ENCODE data around the gene KIAA1755. TPM values are rescaled to one million over a fixed set of nuclear protein-coding genes. Genes with fewer than 3 reads are reported as not detected.
"Not testable (repeated sequence)": the region's sequence is repeated elsewhere in the genome, so short reads cannot be mapped to it uniquely, and the experiment has no call there.

KIAA1755 gene
- total and polyA plus RNA-seq, 7 donors = 1.2 to 39.1 (median 11.6) TPM; not detected in 1

DNA sequence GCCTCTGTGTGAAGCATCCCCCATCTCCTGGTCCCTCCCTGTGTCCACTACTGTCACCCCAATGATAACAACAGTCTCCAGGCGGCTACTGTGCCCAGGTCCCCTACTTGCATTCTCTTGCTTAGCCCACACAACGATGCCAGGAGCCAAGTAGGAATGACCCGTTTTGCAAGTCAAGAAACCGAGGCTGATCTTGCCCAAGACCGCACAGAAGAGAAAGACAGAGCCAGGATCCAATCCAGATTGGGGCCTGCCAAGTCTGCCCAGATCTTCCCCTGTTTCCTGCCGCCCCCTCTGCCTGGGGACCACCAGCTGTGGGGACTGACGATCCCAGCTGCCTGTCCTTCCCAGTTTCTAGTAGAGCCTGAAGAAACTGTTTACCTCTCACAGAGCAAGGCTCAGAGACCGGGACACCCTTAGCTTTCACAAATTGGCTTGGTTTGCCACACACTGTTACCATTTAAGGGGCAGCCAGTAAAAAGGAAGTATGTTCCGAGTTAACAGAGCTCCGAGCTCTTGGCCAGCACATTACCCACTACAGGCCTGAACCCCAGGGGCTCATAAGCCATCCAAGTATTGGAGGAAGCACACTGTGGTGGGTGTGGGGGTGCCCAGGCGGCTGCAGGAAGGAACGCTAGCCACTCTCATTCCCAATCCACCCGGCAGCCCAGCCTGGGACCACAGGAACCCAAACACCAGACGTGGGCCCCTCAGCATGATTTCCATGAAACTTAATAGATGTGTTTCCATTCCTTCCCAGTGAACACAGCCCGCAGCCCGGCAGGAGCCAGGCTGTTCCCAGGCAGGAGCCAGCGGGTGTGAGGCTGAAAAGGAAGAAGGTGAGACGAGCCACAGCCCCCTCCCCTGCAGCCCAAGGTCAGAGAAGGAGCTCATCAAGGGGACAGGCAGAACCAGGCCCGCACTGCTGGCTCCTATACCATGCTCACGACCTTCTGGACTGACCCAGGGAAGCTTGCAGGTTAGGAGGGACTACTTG is 7.9 kb downstream of the KIAA1755 start:
- Histone ChIP-seq H3K4me1 (peaks cover 0 to 35% (median 29%) of the 10 kb centered on the region in 4 donors), H3K4me3 (no peak overlapping the region), H3K36me3 (no peaks in the 10 kb centered on the region), H3K27ac (peak overlapping the region; percentile 61 to 73 (median 65)), H3K9me3 (no peaks in the 10 kb centered on the region), H3K27me3 (no peaks in the 10 kb centered on the region)
- TF ChIP-seq POLR2A (IDR thresholded peaks at IDR 0.05) = no peak
- TF ChIP-seq, protein P1, sequence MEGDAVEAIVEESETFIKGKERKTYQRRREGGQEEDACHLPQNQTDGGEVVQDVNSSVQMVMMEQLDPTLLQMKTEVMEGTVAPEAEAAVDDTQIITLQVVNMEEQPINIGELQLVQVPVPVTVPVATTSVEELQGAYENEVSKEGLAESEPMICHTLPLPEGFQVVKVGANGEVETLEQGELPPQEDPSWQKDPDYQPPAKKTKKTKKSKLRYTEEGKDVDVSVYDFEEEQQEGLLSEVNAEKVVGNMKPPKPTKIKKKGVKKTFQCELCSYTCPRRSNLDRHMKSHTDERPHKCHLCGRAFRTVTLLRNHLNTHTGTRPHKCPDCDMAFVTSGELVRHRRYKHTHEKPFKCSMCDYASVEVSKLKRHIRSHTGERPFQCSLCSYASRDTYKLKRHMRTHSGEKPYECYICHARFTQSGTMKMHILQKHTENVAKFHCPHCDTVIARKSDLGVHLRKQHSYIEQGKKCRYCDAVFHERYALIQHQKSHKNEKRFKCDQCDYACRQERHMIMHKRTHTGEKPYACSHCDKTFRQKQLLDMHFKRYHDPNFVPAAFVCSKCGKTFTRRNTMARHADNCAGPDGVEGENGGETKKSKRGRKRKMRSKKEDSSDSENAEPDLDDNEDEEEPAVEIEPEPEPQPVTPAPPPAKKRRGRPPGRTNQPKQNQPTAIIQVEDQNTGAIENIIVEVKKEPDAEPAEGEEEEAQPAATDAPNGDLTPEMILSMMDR (IDR thresholded peaks at IDR 0.05) = no peak
- DNase-seq = no peak
- 62 to 64% methylated on average over 20 of the region's 20 CpGs for WGBS, 2 donors
- intact Hi-C loops (cut with DNase I) = no loop called here

GRCh38 chr20:38251441-38251840 is 9.1 kb downstream of the KIAA1755 start:
- H3K36me3 ChIP-seq; H3K9me3 ChIP-seq; intact Hi-C loops (cut with DNase I); H3K27me3 ChIP-seq; H3K4me3 ChIP-seq: not testable (repeated sequence)
- DNase-seq = peak; percentile 68
- Histone ChIP-seq H3K4me1 (peaks cover 0 to 41% (median 37%) of the 10 kb centered on the region in 4 donors), H3K27ac (peak overlapping the region in 3 of 4 donors; percentile 61 to 73 (median 69))
- 85 to 91% methylated on average over 6 of the region's 6 CpGs for WGBS, 2 donors

GRCh38 chr20:38250609-38251008 is 9.9 kb downstream of the KIAA1755 start:
- peak; percentile 49 for DNase-seq

DNA sequence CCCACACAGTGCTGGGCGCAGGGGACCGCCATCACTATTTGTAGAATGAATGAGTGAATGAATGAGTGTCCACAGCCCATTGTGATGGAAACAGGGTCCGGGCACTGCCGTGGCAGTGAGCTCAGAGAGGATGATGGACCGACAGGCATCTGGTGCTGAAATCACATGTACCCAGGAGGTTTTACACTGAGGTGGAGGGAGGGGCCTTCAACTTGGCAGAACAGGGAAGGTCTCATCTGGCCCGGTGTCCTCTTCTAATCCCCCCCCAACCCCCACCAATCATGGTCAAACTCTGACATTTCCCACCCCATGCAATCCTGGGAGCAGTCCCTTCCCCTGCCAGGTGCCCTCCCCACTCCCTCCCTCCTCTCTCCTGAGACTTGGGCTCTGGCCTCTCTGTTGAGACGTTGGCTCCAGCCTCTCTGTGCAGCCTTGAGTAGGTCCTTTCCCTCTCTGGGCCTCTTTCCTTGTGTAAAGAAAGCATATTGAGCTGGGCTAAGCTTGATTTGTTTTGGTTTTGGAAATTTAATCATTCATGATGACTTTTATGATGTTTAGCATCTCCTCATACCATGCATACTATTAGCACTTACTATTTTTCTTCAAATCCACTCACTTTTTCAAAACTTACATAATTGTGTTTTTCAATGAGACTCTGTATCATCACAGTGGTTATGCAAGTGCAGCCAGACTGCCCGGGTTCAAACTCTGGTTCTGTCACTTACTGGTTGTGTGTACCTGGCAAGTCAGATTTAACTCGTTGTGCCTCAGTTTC is 10.8 kb downstream of the KIAA1755 start:
- H3K27me3 ChIP-seq = no peaks in the 10 kb centered on the region
- no peak overlapping the region for H3K4me3 ChIP-seq
- peaks cover 0 to 36% (median 34%) of the 10 kb centered on the region in 4 donors for H3K4me1 ChIP-seq
- H3K36me3 ChIP-seq = no peaks in the 10 kb centered on the region
- DNase-seq = peak; percentile 60
- TF ChIP-seq POLR2A (IDR thresholded peaks at IDR 0.05) = no peak
- TF ChIP-seq EP300 (IDR thresholded peaks at IDR 0.05) = no peak
- TF ChIP-seq POLR2AphosphoS5 (IDR thresholded peaks at IDR 0.05) = no peak
- H3K9me3 ChIP-seq = no peaks in the 10 kb centered on the region
- peak overlapping the region in 3 of 4 donors; percentile 14 to 78 (median 35) for H3K27ac ChIP-seq
- 71 to 74% methylated on average over 9 of the region's 9 CpGs for WGBS, 2 donors
- intact Hi-C loops (cut with DNase I) = no loop called here

More at GRCh38 chr20:38250609-38251008, 9.9 kb downstream of the KIAA1755 start:
- intact Hi-C loops (cut with DNase I) = no loop called here
- Histone ChIP-seq H3K9me3 (no peaks in the 10 kb centered on the region), H3K27me3 (no peaks in the 10 kb centered on the region), H3K4me3 (no peak overlapping the region), H3K4me1 (peaks cover 0 to 42% (median 37%) of the 10 kb centered on the region in 4 donors), H3K27ac (peak overlapping the region in 1 of 4 donors; percentile 21), H3K36me3 (no peaks in the 10 kb centered on the region)
- TF ChIP-seq, protein P1 (IDR thresholded peaks at IDR 0.05) = no peak
- TF ChIP-seq EP300 (IDR thresholded peaks at IDR 0.05) = no peak
- TF ChIP-seq POLR2A (IDR thresholded peaks at IDR 0.05) = no peak
- no peak for TF ChIP-seq POLR2AphosphoS5 (IDR thresholded peaks at IDR 0.05)
- 60 to 62% methylated on average over 6 of the region's 6 CpGs for WGBS, 2 donors

GRCh38 chr20:38248133-38248532 is 12.4 kb downstream of the KIAA1755 start:
- no peak for TF ChIP-seq EP300 (IDR thresholded peaks at IDR 0.05)
- TF ChIP-seq, protein P1 (IDR thresholded peaks at IDR 0.05) = no peak
- TF ChIP-seq POLR2A (IDR thresholded peaks at IDR 0.05) = no peak
- peak in 1 of 4 donors; percentile 35 for TF ChIP-seq POLR2AphosphoS5 (IDR thresholded peaks at IDR 0.05)
- 77 to 91% methylated on average over 8 of the region's 8 CpGs for WGBS, 2 donors
- peak; percentile 82 for DNase-seq
- H3K4me1 ChIP-seq = peaks cover 0 to 33% (median 25%) of the 10 kb centered on the region in 4 donors
- no peaks in the 10 kb centered on the region for H3K36me3 ChIP-seq
- H3K9me3 ChIP-seq = peaks cover 0 to 3% (median under 1%) of the 10 kb centered on the region in 4 donors
- H3K27me3 ChIP-seq = no peaks in the 10 kb centered on the region
- intact Hi-C loops (cut with DNase I) = no loop called here
- H3K4me3 ChIP-seq = no peak overlapping the region
- H3K27ac ChIP-seq = peak overlapping the region; percentile 71 to 78 (median 74)

GRCh38 chr20:38247725-38248124 is 12.8 kb downstream of the KIAA1755 start:
- H3K36me3 ChIP-seq; intact Hi-C loops (cut with DNase I); DNase-seq; H3K27me3 ChIP-seq; H3K4me3 ChIP-seq; H3K9me3 ChIP-seq: not testable (repeated sequence)
- whole genome bisulfite sequencing, 2 donors = 67 to 85% methylated on average over 4 of the region's 4 CpGs
- H3K27ac ChIP-seq = peak overlapping the region; percentile 71 to 78 (median 74)
- H3K4me1 ChIP-seq = peaks cover 0 to 33% (median 21%) of the 10 kb centered on the region in 4 donors
